Kidney epithelial cell (primary cell): ENCODE measurements around the gene SCGB1D1. TPM values are rescaled to one million over a fixed set of nuclear protein-coding genes. Genes with fewer than 3 reads are reported as not detected.

Experiments
- DNase-seq: peaks from one replicate; pipeline ENCODE4 v3.0.0-alpha.2; 2010; ENCODE audit warnings: low read depth
- H3K27me3 ChIP-seq: 2 replicates; pipeline ENCODE4 v1.6.0; 2011; ENCODE audit warnings: low read length; ENCODE audit not compliant: control insufficient read depth, insufficient read depth
- H3K36me3 ChIP-seq: 2 replicates; pipeline ENCODE4 v1.5.1; 2011; ENCODE audit warnings: low read length; ENCODE audit not compliant: control insufficient read depth, insufficient read depth
- H3K4me3 ChIP-seq: 2 replicates; pipeline ENCODE4 v1.5.1; 2011; ENCODE audit warnings: low read depth, mild to moderate bottlenecking, control low read depth, low read length
- CTCF ChIP-seq: IDR thresholded peaks from 2 replicates; pipeline ENCODE4 v1.5.1; 2011; ENCODE audit warnings: mild to moderate bottlenecking, moderate library complexity, low read length, control low read depth, inconsistent platforms; ENCODE audit not compliant: insufficient read depth, poor library complexity, severe bottlenecking
- total RNA-seq: library from RNA; depleted of rRNA; stranded (reverse); fragments of >200 nt; gene quantifications from 2 replicates; pipeline ENCODE4 v1.2.3, GENCODE V29; 2015

Gene SCGB1D1
- total RNA-seq, 1 donor from 2014 or later = not detected

GRCh38 chr11:62153087-62153395 lies 37.0 kb upstream of the SCGB1D1 start:
- TF ChIP-seq CTCF = no peak
- H3K4me3 ChIP-seq = no peak overlapping the region
- H3K27me3 ChIP-seq = no peaks in the 10 kb centered on the region
- peaks cover 4% of the 10 kb centered on the region for H3K36me3 ChIP-seq
- DNase-seq = no peak

- TF ChIP-seq CTCF = no peak
- Histone ChIP-seq H3K4me3 (no peak overlapping the region), H3K36me3 (peaks cover 4% of the 10 kb centered on the region), H3K27me3 (no peaks in the 10 kb centered on the region)
- no peak for DNase-seq
These were observed 36.4 kb upstream of the SCGB1D1 start for GRCh38 chr11:62153617-62154016.

- Histone ChIP-seq H3K27me3 (no peaks in the 10 kb centered on the region), H3K36me3 (no peaks in the 10 kb centered on the region), H3K4me3 (no peak overlapping the region)
- DNase-seq = no peak
- TF ChIP-seq CTCF = no peak
These were observed 32.4 kb upstream of the SCGB1D1 start for GRCh38 chr11:62157603-62158002.

- Histone ChIP-seq H3K4me3 (no peak overlapping the region), H3K36me3 (no peaks in the 10 kb centered on the region), H3K27me3 (peaks cover 16% of the 10 kb centered on the region)
- no peak for DNase-seq
- no peak for TF ChIP-seq CTCF
These were observed 23.6 kb upstream of the SCGB1D1 start for GRCh38 chr11:62166371-62166770.

GRCh38 chr11:62169448-62169847 lies 20.6 kb upstream of the SCGB1D1 start:
- DNase-seq = no peak
- Histone ChIP-seq H3K27me3 (peaks cover 24% of the 10 kb centered on the region), H3K4me3 (no peak overlapping the region), H3K36me3 (no peaks in the 10 kb centered on the region)
- TF ChIP-seq CTCF = no peak

GRCh38 chr11:62169935-62170334 lies 20.1 kb upstream of the SCGB1D1 start:
- no peaks in the 10 kb centered on the region for H3K36me3 ChIP-seq

More at GRCh38 chr11:62169935-62170334, 20.1 kb upstream of the SCGB1D1 start:
- TF ChIP-seq CTCF = no peak
- no peak overlapping the region for H3K4me3 ChIP-seq
- DNase-seq = no peak
- peaks cover 24% of the 10 kb centered on the region for H3K27me3 ChIP-seq
